Muscle layer of colon (tissue), 2 donors: Measurements from ENCODE around the gene WASHC4.
"Not testable (repeated sequence)": the region's sequence is repeated elsewhere in the genome, so short reads cannot be mapped to it uniquely, and the experiment has no call there.

Source experiments
- H3K27ac ChIP-seq: one replicate; pipeline ENCODE4 v1.7.0; 2013; ENCODE audit warnings: low read depth, mild to moderate bottlenecking, low read length, moderate library complexity
- H3K27me3 ChIP-seq, 2 donors: one replicate each; pipeline ENCODE4 v1.7.0; 2013; ENCODE audit warnings: low read length in 2 of 2, mild to moderate bottlenecking in 2 of 2; ENCODE audit not compliant: insufficient read depth in 2 of 2, control insufficient read depth in 1 of 2
- H3K36me3 ChIP-seq: one replicate; pipeline ENCODE4 v1.7.0; 2013; ENCODE audit warnings: mild to moderate bottlenecking, low read length; ENCODE audit not compliant: insufficient read depth
- H3K4me1 ChIP-seq: one replicate; pipeline ENCODE4 v1.7.0; 2013; ENCODE audit warnings: mild to moderate bottlenecking, low read length; ENCODE audit not compliant: insufficient read depth
- H3K4me3 ChIP-seq, 2 donors: one replicate each; pipeline ENCODE4 v1.7.0; 2013; ENCODE audit warnings: low read length in 2 of 2, low read depth in 1 of 2, mild to moderate bottlenecking in 1 of 2, moderate library complexity in 1 of 2
- H3K9ac ChIP-seq: one replicate; pipeline ENCODE4 v1.7.0; 2013; ENCODE audit warnings: low read length
- H3K9me3 ChIP-seq: one replicate; pipeline ENCODE4 v1.7.0; 2013; ENCODE audit warnings: mild to moderate bottlenecking, low read length
- donor health status: abdominal sarcoma.
- donor health status: Adenocarcinoma of cecum.

WASHC4 gene

DNA sequence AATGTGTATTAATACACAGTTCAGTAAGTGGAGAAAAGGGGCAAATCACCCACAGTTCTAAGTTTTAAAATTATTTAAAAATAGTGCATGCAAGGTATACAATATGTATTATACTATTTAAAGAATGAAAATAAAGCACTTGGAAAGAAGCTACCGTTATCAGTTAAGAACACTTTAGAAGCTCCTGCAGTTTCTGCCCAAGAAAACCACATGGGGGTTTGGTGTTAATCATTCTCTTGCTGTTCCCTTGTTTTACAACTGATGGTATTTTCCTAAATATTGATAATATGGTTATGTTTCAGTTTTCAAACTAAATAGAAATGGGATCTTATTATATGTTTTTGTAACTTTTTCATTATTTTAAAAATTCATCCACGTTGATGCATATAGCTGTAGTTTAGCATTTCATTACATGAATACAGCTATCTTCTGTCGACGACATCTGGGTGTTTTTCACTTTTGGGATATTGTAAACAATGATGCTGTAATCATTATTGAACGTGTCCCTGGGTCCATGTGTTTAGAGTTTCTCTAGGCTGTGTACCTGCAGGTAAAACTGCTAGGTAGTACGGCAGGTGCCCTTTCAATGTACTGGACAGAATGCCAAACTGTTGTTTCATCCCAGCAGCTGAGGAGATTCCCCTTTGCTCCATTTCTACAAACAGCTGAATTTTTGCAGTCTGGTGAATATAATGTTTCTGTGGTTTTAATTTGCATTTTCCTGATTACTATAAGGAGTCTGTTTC is 64.3 kb downstream of the WASHC4 start:
- no peak overlapping the region for H3K4me3 ChIP-seq
- no peak overlapping the region for H3K27ac ChIP-seq

GRCh38 chr12:105175397-105175990 is 68.0 kb downstream of the WASHC4 start:
- no peak overlapping the region for H3K9ac ChIP-seq
- H3K9me3 ChIP-seq: no peaks in the 10 kb centered on the region
- no peaks in the 10 kb centered on the region for H3K4me1 ChIP-seq
- no peak overlapping the region for H3K4me3 ChIP-seq
- no peak overlapping the region for H3K27ac ChIP-seq
- H3K27me3 ChIP-seq: no peaks in the 10 kb centered on the region
- H3K36me3 ChIP-seq: peaks cover 23% of the 10 kb centered on the region

More for the DNA sequence above, 64.3 kb downstream of the WASHC4 start:
- no peaks in the 10 kb centered on the region for H3K9me3 ChIP-seq
- H3K36me3 ChIP-seq: peaks cover 36% of the 10 kb centered on the region
- H3K27me3 ChIP-seq: no peaks in the 10 kb centered on the region
- no peak overlapping the region for H3K9ac ChIP-seq
- H3K4me1 ChIP-seq: no peaks in the 10 kb centered on the region

DNA sequence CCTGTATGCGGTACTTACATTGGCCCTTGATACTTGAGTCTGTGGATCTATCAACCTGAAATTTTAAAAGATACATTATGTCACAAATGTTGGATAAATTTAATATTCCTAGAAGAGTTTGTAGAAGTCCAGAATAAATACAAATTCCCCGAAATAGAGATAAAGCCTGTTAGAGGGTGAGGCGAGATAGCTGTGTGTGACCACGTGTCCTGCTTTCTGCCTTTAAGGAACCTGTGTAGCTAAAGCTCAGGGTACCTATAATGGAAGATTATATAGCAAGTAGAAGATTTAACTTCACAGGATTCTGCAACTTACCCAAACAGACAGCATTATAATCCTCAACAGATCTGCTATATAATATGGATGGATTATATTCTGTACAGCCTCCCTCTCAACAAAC is 69.7 kb downstream of the WASHC4 start:
- Histone ChIP-seq H3K4me1 (no peaks in the 10 kb centered on the region), H3K9ac (no peak overlapping the region)

DNA sequence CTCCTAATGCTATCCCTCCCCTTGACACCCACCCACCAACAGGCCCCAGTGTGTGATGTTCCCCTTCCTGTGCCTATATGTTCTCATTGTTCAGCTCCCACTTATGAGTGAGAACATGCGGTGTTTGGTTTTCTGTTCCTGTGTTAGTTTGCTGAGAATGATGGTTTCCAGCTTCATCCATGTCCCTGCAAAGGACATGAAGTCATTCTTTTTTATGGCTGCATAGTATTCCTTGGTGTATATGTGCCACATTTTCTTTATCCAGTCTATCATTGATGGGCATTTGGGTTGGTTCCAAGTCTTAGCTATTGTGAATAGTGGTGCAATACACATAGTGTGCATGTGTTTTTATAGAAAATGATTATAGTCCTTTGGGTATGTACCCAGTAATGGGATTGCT is 71.6 kb downstream of the WASHC4 start:
- not testable (repeated sequence) for H3K4me1 ChIP-seq, H3K9ac ChIP-seq, H3K4me3 ChIP-seq, H3K27me3 ChIP-seq, H3K9me3 ChIP-seq, H3K27ac ChIP-seq
- H3K36me3 ChIP-seq: peaks cover 20% of the 10 kb centered on the region

More for the DNA sequence above, 69.7 kb downstream of the WASHC4 start:
- H3K36me3 ChIP-seq: peaks cover 19% of the 10 kb centered on the region
- no peak overlapping the region for H3K4me3 ChIP-seq
- H3K9me3 ChIP-seq: no peaks in the 10 kb centered on the region
- no peaks in the 10 kb centered on the region for H3K27me3 ChIP-seq
- H3K27ac ChIP-seq: no peak overlapping the region

DNA sequence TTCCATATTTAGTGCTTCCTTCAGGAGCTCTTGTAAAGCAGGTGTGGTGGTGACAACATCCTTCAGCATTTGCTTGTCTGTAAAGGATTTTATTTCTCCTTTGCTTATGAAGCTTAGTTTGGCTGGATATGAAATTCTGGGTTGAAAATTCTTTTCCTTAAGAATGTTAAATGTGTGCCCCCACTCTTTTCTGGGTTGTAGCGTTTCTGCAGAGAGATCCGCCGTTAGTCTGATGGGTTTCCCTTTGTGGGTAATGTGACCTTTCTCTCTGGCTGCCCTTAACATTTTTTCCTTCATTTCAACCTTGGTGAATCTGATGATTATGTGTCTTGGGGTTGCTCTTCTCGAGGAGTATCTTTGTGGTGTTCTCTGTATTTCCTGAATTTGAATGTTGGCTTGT is 75.9 kb downstream of the WASHC4 start:
- not testable (repeated sequence) for H3K9ac ChIP-seq, H3K27ac ChIP-seq, H3K4me3 ChIP-seq, H3K4me1 ChIP-seq, H3K27me3 ChIP-seq, H3K9me3 ChIP-seq
- peaks cover 38% of the 10 kb centered on the region for H3K36me3 ChIP-seq

DNA sequence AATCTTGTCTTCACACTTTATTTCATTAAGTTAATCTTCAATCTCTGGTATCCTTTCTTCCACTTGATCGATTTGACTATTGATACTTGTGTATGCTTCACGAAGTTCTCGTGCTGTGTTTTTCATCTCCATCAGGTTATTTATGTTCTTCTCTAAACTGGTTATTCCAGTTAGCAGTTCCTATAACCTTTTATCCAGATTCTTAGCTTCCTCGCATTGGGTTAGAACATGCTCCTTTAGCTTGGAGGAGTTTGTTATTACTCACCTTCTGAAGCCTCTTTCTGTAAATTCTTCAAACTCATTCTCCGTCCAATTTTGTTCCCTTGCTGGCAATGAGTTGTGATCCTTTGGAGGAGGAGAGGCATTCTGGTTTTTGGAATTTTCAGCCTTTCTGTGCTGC is 76.4 kb downstream of the WASHC4 start:
- not testable (repeated sequence) for H3K27me3 ChIP-seq, H3K9ac ChIP-seq, H3K9me3 ChIP-seq, H3K4me1 ChIP-seq, H3K4me3 ChIP-seq, H3K27ac ChIP-seq
- H3K36me3 ChIP-seq: peaks cover 42% of the 10 kb centered on the region

DNA sequence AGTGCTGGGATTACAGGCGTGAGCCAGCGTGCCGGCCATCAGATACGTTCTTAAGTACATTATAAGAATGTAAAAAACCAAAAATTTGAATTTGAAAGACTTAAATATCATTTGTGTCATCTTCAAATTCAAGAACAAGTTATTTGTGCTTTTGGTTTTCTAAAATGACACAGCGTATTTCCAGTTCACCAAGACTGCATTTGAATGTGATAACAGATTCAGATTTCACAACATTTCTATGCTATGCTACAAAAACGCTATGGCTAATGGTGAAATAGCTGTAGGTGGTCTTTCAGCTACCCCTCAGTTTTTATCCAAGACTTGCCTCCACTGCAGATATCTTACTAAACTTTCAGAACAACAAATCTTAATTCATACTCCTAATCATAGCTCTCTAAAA is 81.8 kb downstream of the WASHC4 start:
- H3K36me3 ChIP-seq: peaks cover 79% of the 10 kb centered on the region
- no peak overlapping the region for H3K9ac ChIP-seq
- H3K4me3 ChIP-seq: no peak overlapping the region
- H3K27ac ChIP-seq: no peak overlapping the region
- H3K9me3 ChIP-seq: no peaks in the 10 kb centered on the region
- no peaks in the 10 kb centered on the region for H3K27me3 ChIP-seq
- H3K4me1 ChIP-seq: no peaks in the 10 kb centered on the region

- Histone ChIP-seq H3K9ac (no peak overlapping the region), H3K36me3 (peaks cover 79% of the 10 kb centered on the region)
These were observed 83.0 kb downstream of the WASHC4 start for GRCh38 chr12:105190530-105190929.

GRCh38 chr12:105192624-105193225 is 85.2 kb downstream of the WASHC4 start:
- H3K9me3 ChIP-seq: no peaks in the 10 kb centered on the region
- no peaks in the 10 kb centered on the region for H3K4me1 ChIP-seq
- H3K36me3 ChIP-seq: peaks cover 76% of the 10 kb centered on the region
- H3K4me3 ChIP-seq: no peak overlapping the region
- H3K27ac ChIP-seq: no peak overlapping the region
- no peaks in the 10 kb centered on the region for H3K27me3 ChIP-seq
- H3K9ac ChIP-seq: no peak overlapping the region

More at GRCh38 chr12:105190530-105190929, 83.0 kb downstream of the WASHC4 start:
- Histone ChIP-seq H3K27ac (no peak overlapping the region), H3K4me3 (no peak overlapping the region), H3K9me3 (no peaks in the 10 kb centered on the region), H3K4me1 (no peaks in the 10 kb centered on the region), H3K27me3 (no peaks in the 10 kb centered on the region)

DNA sequence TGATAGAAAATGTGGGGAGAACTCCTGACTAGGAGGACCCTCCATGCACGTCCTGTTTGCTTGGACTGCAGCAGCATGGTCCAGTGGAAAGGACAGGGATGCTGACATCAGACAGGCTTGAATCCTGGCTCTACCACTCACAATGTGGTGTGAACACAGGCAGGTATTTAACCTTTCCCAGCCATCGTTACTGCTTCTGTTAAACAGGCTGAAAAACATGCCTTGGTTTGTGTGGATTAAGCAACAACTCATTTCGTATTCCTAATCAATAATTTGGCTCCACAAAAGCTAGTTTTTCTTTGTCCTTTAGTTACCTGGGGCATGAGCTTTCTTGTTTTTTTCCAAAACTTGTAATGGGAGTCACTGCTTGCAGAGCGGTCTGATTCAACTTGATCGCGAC is 87.4 kb downstream of the WASHC4 start:
- Histone ChIP-seq H3K27ac (no peak overlapping the region), H3K36me3 (peaks cover 77% of the 10 kb centered on the region), H3K9me3 (no peaks in the 10 kb centered on the region), H3K9ac (no peak overlapping the region), H3K4me3 (no peak overlapping the region), H3K4me1 (no peaks in the 10 kb centered on the region), H3K27me3 (no peaks in the 10 kb centered on the region)

DNA sequence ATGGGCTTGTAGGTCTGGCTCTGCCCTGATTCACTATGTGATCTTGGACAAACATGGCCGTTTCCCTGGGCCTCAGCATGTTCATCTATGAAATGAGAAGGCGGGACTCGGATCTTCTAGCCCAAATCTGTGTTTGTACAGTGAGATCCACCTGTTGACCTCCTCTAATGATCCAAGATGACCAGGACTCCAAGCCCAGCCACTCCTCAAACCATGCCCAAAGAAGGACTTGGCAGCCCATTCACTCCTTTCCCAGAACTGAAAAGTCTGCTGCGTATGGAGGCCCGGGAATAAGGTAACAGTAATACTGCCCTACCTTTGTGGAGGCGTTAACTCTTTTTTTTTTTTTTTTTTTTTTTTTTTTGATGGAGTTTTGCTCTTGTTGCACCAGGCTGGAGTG is 88.6 kb downstream of the WASHC4 start:
- H3K36me3 ChIP-seq: peaks cover 65% of the 10 kb centered on the region

More for the DNA sequence above, 88.6 kb downstream of the WASHC4 start:
- Histone ChIP-seq H3K9ac (no peak overlapping the region), H3K9me3 (no peaks in the 10 kb centered on the region), H3K27ac (no peak overlapping the region), H3K27me3 (no peaks in the 10 kb centered on the region), H3K4me3 (no peak overlapping the region), H3K4me1 (no peaks in the 10 kb centered on the region)
